ENCODE results near the gene SGCA.

The SGCA gene

DNA sequence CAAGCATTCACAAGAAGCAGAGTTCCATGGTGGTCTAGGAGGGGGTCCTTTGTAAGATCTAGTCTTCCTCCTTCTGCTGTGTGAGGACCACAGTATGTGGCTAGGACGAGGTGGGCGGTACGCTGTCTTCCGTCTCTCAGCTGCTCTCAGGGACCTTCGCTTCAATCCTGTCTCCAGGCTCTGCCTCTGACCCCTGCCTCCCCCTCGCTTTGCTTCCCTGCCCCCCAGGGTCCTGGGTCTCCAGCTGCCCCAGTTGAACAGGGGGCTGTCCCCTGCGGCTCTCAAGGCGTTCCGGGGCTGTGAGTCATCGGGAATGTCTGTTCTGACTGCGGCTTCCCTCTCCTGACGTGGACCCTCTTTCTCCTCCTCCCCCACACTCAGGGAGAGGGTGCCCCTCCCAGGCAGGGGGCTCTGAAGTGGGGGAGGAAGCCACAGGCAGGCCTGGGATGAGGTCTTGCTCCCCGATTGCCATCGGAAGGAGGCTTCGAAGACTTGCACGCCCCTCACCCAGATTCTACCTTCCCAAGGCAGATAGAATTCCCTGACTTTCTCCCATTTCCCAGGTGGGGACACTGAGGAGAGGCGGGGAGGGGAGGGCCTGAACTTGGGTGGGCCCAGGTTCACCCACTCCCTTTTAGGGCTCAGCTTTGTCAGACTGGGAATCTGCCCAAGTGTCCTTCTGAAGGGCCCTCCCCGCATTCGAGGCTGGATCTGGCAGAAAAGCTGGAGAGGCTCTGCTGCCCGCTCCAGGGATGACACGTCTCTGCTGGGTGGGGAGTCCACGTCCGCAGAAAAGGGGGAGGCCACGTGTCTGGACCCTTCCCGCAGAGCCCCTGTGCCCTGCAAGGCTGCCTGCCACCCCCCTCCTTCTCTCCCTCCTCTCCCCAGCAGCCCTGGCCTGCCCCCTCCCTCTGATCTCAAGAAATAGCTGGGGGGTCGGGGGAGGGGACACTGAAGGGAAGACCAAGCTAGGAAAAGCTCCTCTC is 44.7 kb downstream of the SGCA start:
- FAIRE-seq, result no peak

DNA sequence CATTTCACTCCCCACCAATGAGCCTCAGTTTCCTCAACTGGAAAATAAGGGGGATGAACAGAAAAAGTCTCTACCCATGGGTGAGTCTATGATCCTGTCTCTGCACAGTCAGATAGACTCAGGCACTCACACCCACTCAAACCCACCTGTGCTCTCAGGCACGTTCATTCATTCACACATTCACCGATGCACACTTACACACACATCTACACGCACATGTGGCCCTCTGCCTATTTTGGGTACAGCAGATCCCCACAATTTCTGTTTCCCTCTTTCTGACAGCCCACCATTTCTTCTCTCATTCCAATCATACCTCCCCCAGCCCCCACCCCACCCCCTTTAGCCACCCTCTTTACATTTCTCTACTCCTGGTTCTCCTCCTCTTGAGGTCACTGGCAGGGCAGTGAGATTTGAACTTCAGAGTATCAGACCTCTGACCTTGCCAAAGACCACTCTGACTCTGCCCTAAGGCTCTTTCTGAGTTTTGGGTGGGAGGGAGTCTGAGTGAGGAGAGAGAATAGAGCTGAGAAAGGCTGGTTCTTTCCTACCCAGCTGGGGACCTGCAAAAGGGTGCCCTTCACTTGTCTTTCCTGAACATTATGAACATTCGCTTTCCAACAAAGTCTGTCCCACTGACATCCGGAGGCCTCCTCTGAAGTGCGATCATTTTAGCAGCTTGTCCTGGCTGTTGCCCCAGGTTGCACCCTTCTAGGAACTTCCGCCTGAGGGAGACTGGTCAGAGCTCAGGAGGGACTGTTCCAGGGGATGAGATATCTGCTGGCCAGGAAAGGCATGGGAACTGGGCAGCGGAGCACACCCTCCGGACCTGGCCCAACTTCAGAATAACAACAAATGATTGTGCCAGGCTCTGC is 45.7 kb downstream of the SGCA start:
- FAIRE-seq, result no peak

DNA sequence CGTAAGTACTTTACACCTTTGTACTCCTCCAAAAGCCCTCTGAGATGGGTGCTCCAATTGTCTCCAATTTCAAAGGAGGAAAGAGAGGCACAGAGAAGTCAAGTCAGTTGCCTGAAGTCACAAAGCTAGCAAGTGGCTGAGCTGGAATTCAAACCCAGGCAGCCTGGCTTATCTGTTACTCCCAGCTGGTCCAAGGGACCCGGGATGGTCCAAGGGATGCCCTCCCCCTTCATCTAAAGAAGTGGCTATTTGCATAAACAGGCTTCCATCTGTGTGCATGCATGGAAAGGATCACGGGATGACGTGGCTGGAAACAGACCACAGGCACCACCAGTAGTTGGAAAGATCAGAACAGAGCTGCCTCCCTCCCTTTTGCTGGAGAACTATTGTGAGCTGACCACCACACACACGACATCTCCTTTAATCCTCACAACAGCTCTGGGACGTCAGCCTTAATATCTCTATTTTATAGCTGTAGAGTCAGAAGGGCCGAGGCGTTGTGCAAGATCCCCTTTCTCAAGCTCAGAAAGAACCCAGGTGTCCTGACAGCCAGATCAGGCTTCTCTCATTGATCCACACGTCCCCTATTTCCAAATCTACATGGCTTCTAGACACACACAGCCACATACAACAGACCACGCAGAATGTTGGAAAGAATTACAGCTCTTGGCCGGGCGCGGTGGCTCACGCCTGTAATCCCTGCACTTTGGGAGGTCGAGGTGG is 46.5 kb downstream of the SGCA start:
- FAIRE-seq, result no peak

DNA sequence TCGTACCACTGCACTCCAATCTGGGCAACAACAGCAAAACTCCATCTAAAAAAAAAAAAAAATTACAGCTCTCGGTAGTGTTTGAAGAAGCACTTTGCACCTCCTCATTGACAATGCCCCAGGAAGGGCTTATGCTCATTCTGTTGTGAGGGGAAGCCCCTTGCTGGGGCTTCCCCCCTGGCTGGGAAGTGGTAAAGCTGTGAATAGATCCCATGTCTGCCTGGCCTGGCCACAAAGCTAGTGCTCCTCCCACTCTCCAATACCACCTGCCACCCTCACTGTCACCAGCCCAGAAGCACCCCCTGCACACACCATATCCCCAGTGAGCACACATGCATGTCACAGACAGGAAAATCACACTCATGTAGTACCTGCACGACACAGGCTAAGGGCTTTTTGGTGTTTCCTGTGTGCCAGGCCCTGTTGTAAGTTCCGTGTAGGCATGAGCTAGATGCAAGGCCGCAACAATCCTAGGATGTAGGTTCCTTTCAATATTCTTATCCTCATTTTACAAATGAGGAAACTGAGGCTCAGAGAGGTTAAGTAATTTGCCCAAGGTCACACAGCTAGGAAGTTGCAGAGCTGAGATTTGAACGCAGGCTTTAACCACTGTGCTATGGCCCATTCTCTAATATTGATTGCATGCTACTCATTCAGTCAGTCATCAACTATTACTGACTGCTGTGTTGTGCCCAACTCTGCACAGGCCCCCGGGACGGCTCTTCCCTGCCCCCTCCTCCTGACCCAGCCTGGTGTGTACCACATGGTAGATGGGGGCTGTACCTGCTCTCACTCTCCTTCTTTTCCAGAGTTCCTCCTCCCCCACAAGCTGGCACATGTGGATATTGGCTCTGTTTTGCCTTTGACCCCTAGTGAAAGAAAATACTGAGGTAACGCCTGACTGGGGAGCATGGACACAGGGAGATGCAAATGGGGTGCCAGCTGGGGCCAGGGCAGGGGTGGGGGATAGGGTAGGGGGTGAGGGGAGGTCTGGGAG is 47.5 kb downstream of the SGCA start:
- no peak for FAIRE-seq

DNA sequence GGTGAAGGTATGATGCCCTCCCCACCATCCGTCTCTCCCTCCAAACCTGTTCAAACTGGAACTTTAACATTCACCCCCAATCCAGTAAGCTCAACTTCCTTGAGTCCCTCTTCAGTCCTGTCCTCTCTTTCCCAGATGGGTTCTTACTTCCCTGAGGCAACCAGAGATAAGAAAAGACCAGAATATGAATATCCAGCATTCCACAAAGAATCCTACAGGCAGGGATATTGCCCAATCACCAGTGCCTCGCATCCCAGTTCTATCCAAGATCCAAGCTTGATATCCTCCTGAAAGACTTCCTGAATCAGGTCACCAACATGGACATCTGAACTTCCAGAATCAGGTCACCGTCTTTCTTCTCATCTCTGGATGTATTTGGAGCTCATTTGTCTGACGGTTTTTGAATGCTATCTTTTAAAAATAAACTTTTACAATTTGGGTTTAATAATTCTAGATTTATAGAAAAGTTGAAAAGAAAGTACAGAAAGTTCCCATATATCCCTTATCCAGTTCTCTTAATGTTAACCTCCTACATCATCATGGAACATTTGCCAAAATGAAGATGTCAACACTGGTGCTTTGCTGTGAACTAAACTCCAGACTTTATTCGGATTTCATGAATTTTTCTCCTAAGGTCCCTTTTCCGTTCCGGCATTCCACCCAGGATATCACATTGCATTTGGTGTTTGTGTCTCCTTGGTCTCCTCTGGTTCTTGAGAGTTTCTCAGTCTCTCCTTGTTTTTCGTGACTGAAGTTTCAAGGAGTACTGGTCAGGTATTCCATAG is 49.4 kb downstream of the SGCA start:
- FAIRE-seq, result no peak

DNA sequence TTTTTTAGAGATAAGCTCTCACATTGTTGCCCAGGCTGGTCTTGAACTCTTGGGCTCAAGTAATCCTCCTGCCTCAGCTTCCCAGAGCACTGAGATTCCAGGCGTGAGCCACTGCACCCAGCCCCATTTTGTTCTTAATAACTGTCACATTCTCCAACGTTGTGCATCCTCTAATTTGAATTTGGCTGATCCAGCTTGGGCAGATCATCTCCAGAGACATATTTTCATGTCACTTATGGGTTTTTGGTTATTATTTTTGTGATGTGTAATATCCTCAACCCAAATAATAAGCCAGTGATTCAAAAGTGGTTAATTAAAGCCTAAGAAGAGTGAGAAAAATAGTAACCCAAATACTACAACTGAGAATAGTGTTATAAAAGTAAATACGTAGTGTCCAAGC is 51.8 kb downstream of the SGCA start:
- FAIRE-seq, result no peak

DNA sequence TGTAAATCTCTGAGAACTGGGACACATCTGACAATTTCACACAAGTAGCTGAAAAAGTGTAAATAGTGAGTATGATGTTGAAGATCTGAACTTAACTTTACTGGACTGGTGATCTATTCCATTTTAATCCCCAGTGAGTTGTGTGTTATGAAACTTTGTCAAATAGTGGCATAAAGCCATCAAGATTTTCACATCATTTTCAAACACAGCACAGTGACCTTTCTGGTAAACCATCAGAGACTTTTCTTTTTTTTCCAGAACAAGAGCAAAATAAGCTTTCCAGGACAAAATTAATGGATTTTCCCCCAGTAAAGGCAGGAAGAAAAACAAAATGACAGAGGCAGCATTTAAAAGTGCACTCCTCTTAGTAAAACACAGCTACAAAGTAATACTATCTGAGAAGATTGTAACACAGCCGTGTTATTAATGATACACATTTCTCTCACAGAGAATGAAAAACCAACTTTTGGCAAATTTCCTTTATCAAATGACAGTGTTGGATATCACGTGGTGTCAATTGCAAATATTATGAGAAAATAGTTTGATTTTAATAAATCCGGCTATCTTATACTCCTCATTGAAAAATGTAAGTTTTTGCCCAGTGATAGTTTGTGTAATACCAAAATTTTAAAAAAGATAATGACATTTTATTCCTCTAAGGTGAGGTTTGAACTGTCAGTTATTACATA is 52.4 kb downstream of the SGCA start:
- FAIRE-seq, result no peak

DNA sequence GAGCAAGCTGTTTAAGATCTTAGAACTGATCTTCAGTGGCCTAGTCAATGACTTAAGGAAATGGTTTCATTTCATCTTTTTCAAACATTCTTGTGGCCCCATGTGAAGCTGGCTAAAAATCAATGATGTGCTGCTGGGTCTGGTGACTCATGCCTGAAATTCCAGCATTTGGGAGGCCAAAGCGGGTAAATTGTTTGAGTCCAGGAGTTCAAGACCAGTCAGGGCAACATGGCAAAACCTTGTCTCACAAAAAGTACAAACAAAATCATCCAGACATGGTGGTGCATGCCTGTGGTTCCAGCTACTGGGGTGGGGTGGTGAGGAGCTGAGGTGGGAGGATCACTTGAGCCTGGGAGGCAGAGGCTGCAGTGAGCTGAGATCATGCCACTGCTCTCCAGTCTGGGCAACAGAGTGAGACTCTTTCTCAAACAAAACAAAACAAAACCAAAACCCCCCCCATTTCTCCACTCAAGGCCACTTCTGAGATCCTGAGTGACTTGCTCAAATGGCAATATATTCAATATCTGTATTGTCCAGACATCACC is 53.0 kb downstream of the SGCA start:
- FAIRE-seq, result no peak

DNA sequence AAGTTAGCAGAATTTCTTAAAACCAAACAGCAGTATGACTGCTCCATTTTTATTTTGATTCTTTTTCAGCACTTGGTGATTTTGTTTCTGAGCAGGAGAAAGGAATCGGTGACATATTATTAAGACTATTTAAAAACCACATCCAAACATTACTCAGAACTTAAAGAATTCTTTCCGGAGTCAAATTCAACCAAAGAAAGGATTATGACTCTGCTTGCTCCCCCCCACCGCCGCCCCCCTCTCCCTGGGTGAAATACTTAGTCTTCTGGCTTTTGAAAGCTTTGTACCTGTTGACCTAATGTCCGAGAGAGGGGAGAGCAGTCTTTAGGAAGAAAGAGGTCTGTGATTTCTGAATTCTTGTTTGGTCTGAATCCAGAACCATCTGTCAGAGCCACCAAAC is 53.5 kb downstream of the SGCA start:
- FAIRE-seq, result no peak

DNA sequence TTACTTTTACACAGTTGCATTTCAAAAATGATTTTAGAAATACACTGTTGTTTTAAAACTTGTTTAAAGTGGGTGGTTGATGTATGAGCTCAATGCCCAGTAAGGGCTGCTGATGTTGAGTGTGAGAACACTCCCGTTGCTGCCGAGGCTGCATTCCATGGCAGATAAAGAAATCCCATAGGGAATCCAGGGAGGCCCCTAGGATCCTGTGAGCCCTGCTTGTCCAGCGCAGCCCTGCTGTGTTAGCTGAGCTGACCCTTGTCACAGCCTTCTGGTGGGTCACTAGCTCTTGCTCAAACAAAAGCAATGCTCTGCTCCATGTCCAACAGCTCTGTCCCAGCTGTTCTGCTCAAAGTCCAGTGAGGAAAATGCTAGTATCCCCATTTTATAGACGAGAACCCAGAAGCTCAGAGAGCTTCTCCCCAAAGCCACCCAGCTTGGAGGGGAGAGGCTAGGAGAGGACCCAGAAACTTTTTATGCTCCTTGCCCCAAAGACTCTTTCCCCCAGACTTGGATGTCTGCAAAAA is 54.2 kb downstream of the SGCA start:
- FAIRE-seq, result no peak

DNA sequence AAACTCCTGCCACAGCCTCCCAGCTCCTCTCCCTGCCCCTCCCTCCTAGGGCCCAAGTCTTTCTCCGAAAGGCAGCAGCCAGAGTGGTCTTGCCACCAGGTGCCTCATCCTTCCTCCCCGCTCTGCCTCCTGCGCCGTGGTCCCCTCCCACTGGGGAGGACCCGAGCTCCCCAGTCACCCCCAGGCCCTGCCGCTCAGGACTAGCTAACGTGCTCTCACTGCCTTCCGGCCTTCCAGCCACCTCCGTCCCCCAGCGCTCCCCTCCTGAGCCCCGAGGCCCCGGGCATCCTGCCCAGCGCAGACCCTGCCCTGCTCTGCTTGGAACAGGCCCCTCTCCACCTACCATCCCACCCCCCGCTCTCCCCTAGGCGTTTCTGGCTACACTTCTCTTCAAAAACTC is 55.0 kb downstream of the SGCA start:
- no peak for FAIRE-seq

DNA sequence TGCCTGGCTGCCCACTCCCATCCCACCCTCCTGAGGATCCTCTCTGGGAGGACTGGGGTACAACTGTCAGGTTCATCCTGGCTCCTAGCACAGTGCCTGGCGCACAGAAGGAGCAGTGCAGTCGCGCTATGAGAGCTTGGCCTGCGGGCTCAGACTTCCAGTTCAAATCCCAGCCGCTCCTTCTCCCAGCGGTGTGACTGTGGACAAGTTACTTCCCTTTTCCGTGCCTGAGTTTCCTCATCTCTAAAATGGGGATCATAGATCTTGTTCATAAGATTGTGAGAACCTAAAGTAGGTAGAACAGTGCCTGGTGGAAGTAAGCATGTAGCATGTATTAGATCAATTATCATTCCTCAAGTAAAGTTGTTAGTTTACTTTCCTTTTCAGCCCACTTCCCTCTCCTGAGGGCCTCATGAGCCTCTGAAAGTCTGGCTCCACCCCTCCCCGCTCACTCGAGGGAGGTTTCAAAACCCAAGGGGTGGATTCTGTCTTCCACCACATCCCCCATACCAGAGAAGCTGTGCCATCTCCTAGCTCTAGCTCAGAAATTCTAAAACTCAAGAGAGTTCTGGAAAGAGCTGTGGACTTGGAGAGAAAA is 55.6 kb downstream of the SGCA start:
- FAIRE-seq, result no peak

DNA sequence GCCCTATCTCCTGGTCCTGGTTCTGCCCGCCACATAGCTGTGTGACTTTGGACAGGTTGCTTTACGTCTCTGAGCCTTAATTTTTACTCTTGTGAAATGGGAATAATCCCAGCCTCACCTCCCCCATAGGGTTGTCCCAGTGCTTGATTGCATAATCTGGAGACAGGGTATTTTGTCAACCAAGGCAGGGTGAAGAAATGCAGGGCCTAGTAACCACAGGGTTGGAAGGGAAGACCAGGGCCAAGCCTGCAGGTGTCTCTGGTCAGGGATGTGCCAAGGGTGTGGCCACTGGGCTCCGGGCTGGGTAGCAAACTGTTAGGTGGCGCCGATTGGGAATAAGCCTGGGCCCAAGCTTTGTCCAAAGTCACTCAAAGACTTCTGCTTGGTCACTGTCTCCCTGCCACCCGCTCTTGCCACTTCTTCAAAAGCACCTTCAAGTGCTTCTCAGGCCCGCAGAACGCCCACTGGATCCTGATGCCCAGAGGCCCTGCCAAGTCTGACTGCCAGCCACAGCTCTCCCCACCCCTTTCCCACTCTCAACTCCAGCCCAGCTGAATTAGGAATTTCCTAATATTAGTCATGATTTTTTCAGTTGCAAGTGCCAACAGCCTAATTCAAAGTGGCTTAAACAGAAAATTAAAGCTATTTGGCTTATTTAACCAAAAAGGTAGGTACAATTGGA is 56.2 kb downstream of the SGCA start:
- FAIRE-seq, result no peak

DNA sequence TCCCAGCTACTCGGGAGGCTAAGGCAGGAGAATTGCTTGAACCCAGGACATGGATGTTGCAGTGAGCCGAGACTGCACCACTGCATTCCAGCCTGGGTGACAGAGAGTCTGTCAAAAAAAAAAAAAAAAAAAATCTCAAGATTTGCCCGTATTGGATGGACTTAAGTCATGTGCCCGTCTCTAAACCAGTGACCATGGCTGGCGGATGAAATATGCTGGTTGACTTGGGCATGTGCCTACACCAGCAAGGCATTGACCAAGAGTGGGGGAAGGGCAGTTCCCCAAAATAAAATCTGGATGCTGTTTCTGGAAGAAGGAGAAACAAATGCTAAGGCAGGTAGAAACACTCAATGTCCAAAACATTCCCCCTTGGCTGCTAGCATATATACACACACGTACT is 57.1 kb downstream of the SGCA start:
- no peak for FAIRE-seq

Data from A204.1 (cell line).